Measurements from ENCODE around the gene TRIM7.

GRCh38 chr5:181151146-181151545 lies 53.9 kb downstream of the TRIM7 start:
- no peak for TF ChIP-seq POLR2AphosphoS5 (IDR thresholded peaks at IDR 0.05)
- TF ChIP-seq CTCF (IDR thresholded peaks at IDR 0.05), result no peak
- TF ChIP-seq EP300 (IDR thresholded peaks at IDR 0.05), result no peak

Data from stomach (tissue), 4 donors.